SK-N-SH (cell line): Measurements from ENCODE around the gene MB21D2. TPM values are rescaled to one million over a fixed set of nuclear protein-coding genes. Genes with fewer than 3 reads are reported as not detected.

Source experiments
- CTCF ChIA-PET: fragments of 300-600, 350-600 bp; formaldehyde crosslinking; extraction: SDS; loops from one replicate; lab custom pipeline; 2021; lab: Yijun Ruan, JAX
- POLR2A ChIA-PET: fragments of 350-600 bp; sonication (Branson Sonifier 250); formaldehyde crosslinking; extraction: SDS; loops from one replicate; lab custom pipeline; 2020; ENCODE audit warnings: antibody characterized with exemption, inconsistent platforms; lab: Yijun Ruan, JAX
- DNase-seq: peaks from one replicate; pipeline ENCODE4 v3.0.0; 2012
- H2AFZ ChIP-seq: fragments of 200-600 bp; sonication (generic); 2 replicates; pipeline ENCODE4 v1.8.1; 2016; ENCODE audit warnings: antibody characterized with exemption, mild to moderate bottlenecking, low read depth
- H3F3A ChIP-seq: fragments of 200-600 bp; sonication (generic); replicated peaks from 2 replicates; pipeline ENCODE3; 2016; ENCODE audit warnings: antibody characterized with exemption, mild to moderate bottlenecking; ENCODE audit not compliant: insufficient read depth
- H3K27ac ChIP-seq, 2 experiments: fragments of 200-500 bp in 1 of 2; fragments of 200-600 bp in 1 of 2; sonication (Bioruptor generic) in 1 of 2; sonication (generic), shearing (Covaris generic) in 1 of 2; 2 replicates each; pipeline versions ENCODE4 v1.5.1 to v1.6.1; 2014 to 2016; ENCODE audit warnings: low read depth in 2 of 2, inconsistent platforms in 1 of 2, low read length in 1 of 2, mild to moderate bottlenecking in 1 of 2, mixed read lengths in 1 of 2
- H3K27me3 ChIP-seq: fragments of 200-600 bp; sonication (generic), shearing (Covaris generic); 2 replicates; pipeline ENCODE4 v1.6.1; 2016; ENCODE audit warnings: mixed run types; ENCODE audit not compliant: insufficient read depth
- H3K36me3 ChIP-seq, 2 experiments: fragments of 200-500 bp in 1 of 2; fragments of 200-600 bp in 1 of 2; sonication (Bioruptor generic) in 1 of 2; sonication (generic) in 1 of 2; replicated peaks in 1 of 2; 2 replicates each; pipeline versions ENCODE3 to v1.5.1; 2014 to 2016; ENCODE audit warnings: low read length in 1 of 2, mild to moderate bottlenecking in 1 of 2; ENCODE audit not compliant: insufficient read depth in 2 of 2, control insufficient read depth in 1 of 2
- H3K4me1 ChIP-seq, 2 experiments: fragments of 200-500 bp in 1 of 2; fragments of 200-600 bp in 1 of 2; sonication (Bioruptor generic) in 1 of 2; sonication (generic), shearing (Covaris generic) in 1 of 2; 2 replicates each; pipeline versions ENCODE4 v1.5.1 to v1.6.1; 2014 to 2016; ENCODE audit warnings: low read depth in 1 of 2, low read length in 1 of 2, mixed run types in 1 of 2; ENCODE audit not compliant: insufficient read depth in 2 of 2, control insufficient read depth in 1 of 2
- H3K4me2 ChIP-seq: fragments of 200-600 bp; sonication (generic), shearing (Covaris generic); 2 replicates; pipeline ENCODE4 v1.6.1; 2017; ENCODE audit warnings: mixed run types
- H3K4me3 ChIP-seq, 2 experiments: fragments of 200-500 bp in 1 of 2; fragments of 200-600 bp in 1 of 2; sonication (Bioruptor generic) in 1 of 2; sonication (generic), shearing (Covaris generic) in 1 of 2; 2 replicates each; pipeline versions ENCODE4 v1.5.1 to v1.8.1; 2014 to 2016; ENCODE audit warnings: low read depth in 2 of 2, inconsistent platforms in 1 of 2, low read length in 1 of 2, mild to moderate bottlenecking in 1 of 2, mixed read lengths in 1 of 2, moderate library complexity in 1 of 2
- H3K79me2 ChIP-seq: fragments of 200-600 bp; sonication (generic); 2 replicates; pipeline ENCODE4 v1.8.1; 2017; ENCODE audit warnings: mild to moderate bottlenecking; ENCODE audit not compliant: insufficient read depth
- H3K9ac ChIP-seq: fragments of 200-600 bp; sonication (generic); 2 replicates; pipeline ENCODE4 v1.6.1; 2017; ENCODE audit warnings: mixed run types
- H3K9me2 ChIP-seq: fragments of 200-600 bp; sonication (generic); 2 replicates; pipeline ENCODE4 v1.6.1; 2017; ENCODE audit warnings: mixed run types
- H3K9me3 ChIP-seq: fragments of 200-600 bp; sonication (generic); 2 replicates; pipeline ENCODE4 v1.6.1; 2017; ENCODE audit warnings: mixed run types, mild to moderate bottlenecking, moderate library complexity
- H4K20me1 ChIP-seq: fragments of 200-600 bp; sonication (generic); 2 replicates; pipeline ENCODE4 v1.6.1; 2017; ENCODE audit warnings: mild to moderate bottlenecking, mixed run types; ENCODE audit not compliant: insufficient read depth
- EP300 ChIP-seq, 2 experiments: IDR thresholded peaks; 2 replicates each; pipeline versions ENCODE4 v1.4.0 to v1.6.1; 2012; ENCODE audit warnings: borderline replicate concordance in 1 of 2, low read depth in 1 of 2, low read length in 1 of 2
- FOSL2 ChIP-seq: IDR thresholded peaks from 2 replicates; pipeline ENCODE4 v1.4.0; 2012; ENCODE audit warnings: low read depth, mild to moderate bottlenecking, moderate library complexity, borderline replicate concordance
- GATA2 ChIP-seq: sonication (generic); formaldehyde crosslinking; IDR thresholded peaks from 2 replicates; pipeline ENCODE4 v1.5.0; 2020; ENCODE audit warnings: mild to moderate bottlenecking, missing genetic modification reagents
- POLR2AphosphoS5 ChIP-seq: IDR thresholded peaks from 2 replicates; pipeline ENCODE4 v1.6.1; 2012; ENCODE audit warnings: low read depth, low read length
- RFX5 ChIP-seq: IDR thresholded peaks from 2 replicates; pipeline ENCODE4 v1.6.1; 2012; ENCODE audit warnings: mild to moderate bottlenecking, improper control_type of control experiment, low read length
- SMC3 ChIP-seq: IDR thresholded peaks from 2 replicates; pipeline ENCODE4 v1.6.1; 2012; ENCODE audit warnings: low read depth, low read length, improper control_type of control experiment
- TCF12 ChIP-seq: IDR thresholded peaks from 2 replicates; pipeline ENCODE4 v1.4.0; 2012
- WGBS: methylation state at CpG from one replicate; pipeline ENCODE4 v1.1.6; 2017; ENCODE audit warnings: low lambda C conversion rate; 5-methylcytosine and 5-hydroxymethylcytosine counted together
- polyA plus RNA-seq, 3 experiments: library from polyadenylated mRNA; depleted of rRNA; stranded (reverse); fragments of >200 nt; gene quantifications; 2 replicates each; pipeline ENCODE4 v1.2.3, GENCODE V29; 2012
- TF ChIP-seq, protein P1 (sequence below): fragments of 150-350 bp; IDR thresholded peaks from 2 replicates; pipeline ENCODE4 v1.6.1; 2016; ENCODE audit warnings: mild to moderate bottlenecking, low read depth, low read length
- TF ChIP-seq, protein P2 (sequence below): fragments of 150-350 bp; IDR thresholded peaks from 2 replicates; pipeline ENCODE4 v1.6.1; 2017; ENCODE audit warnings: antibody characterized with exemption, low read length, low read depth, borderline replicate concordance
- TF ChIP-seq, protein P3 (sequence below): IDR thresholded peaks from 2 replicates; pipeline ENCODE4 v1.4.0; 2012; ENCODE audit warnings: low read depth, borderline replicate concordance

Gene MB21D2
- polyA plus RNA-seq, 1 of the 3 experiments (the other 2 are of a cell fraction) = 12.7 TPM

DNA sequence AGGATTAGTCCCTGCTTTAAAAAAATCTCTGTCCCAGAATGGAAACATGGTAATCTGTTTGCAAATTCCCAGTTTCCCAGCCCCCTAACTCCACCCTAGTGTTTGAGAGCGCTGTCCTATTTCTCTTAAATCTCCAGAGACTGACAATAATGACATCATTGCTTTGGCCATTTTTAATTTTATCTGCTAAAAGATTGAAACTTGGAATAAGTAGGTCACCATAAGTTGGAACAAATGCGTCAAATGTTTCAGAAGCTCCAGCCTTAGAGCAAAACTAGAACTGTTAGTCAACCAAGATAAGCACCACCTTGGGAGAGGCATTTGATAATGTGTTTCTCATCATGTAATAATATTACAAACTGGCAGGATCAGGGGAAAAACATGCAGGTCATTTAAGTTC is 25.7 kb upstream of the MB21D2 start:
- Histone ChIP-seq H2AFZ (no peak overlapping the region), H3K9me2 (no peaks in the 10 kb centered on the region), H3K4me2 (no peak overlapping the region), H3K27ac (no peak overlapping the region), H3K36me3 (no peaks in the 10 kb centered on the region), H4K20me1 (no peaks in the 10 kb centered on the region), H3K4me1 (no peaks in the 10 kb centered on the region), H3K79me2 (no peaks in the 10 kb centered on the region), H3K27me3 (no peaks in the 10 kb centered on the region), H3K4me3 (no peak overlapping the region), H3K9ac (no peak overlapping the region), H3K9me3 (no peaks in the 10 kb centered on the region), H3F3A (no peaks in the 10 kb centered on the region)
- TF ChIP-seq EP300 (IDR thresholded peaks at IDR 0.05; ENCODE audit: borderline replicate concordance in 1 of 2, low read depth in 1 of 2, low read length in 1 of 2) (no peak), FOSL2 (no peak), RFX5 (no peak), TCF12 (no peak), GATA2 (CRISPR knock-in tag) (no peak), SMC3 (no peak)
- TF ChIP-seq, protein P1, sequence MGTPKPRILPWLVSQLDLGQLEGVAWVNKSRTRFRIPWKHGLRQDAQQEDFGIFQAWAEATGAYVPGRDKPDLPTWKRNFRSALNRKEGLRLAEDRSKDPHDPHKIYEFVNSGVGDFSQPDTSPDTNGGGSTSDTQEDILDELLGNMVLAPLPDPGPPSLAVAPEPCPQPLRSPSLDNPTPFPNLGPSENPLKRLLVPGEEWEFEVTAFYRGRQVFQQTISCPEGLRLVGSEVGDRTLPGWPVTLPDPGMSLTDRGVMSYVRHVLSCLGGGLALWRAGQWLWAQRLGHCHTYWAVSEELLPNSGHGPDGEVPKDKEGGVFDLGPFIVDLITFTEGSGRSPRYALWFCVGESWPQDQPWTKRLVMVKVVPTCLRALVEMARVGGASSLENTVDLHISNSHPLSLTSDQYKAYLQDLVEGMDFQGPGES = no peak
- TF ChIP-seq, protein P2, sequence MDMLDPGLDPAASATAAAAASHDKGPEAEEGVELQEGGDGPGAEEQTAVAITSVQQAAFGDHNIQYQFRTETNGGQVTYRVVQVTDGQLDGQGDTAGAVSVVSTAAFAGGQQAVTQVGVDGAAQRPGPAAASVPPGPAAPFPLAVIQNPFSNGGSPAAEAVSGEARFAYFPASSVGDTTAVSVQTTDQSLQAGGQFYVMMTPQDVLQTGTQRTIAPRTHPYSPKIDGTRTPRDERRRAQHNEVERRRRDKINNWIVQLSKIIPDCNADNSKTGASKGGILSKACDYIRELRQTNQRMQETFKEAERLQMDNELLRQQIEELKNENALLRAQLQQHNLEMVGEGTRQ = no peak
- TF ChIP-seq, protein P3, sequence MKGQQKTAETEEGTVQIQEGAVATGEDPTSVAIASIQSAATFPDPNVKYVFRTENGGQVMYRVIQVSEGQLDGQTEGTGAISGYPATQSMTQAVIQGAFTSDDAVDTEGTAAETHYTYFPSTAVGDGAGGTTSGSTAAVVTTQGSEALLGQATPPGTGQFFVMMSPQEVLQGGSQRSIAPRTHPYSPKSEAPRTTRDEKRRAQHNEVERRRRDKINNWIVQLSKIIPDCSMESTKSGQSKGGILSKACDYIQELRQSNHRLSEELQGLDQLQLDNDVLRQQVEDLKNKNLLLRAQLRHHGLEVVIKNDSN = no peak
- DNase-seq = no peak
- WGBS = 86% methylated on average over 2 of the region's 2 CpGs
- ChIA-PET POLR2A (no interaction called here), CTCF (no interaction called here)

DNA sequence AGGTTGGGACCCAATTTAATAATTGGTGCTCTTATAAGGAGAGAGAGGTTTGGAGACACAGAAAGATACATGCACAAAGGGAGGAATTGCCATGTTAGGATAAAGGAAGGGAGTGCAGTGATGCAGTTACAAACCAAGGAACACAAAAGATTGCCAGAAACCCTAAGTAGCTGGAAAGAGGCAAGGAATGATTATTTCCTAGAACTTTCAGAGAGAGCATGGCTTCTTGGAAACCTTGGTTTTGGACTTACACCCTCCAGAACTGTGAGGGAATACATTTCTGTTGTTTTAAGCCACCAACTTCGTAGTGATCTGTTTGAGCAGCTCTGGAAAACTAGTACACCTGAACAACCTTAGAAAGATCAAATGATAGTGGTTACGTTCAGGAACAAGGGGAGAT is 25.0 kb upstream of the MB21D2 start:
- no peak for DNase-seq
- ChIA-PET CTCF (no interaction called here), POLR2A (no interaction called here)
- H3K36me3 ChIP-seq = no peaks in the 10 kb centered on the region
- TF ChIP-seq GATA2 (CRISPR knock-in tag) (no peak), POLR2AphosphoS5 (no peak)
- TF ChIP-seq, protein P3 = no peak
- H3K4me2 ChIP-seq = no peak overlapping the region
- 64% methylated on average over 2 of the region's 2 CpGs for WGBS
- H3K9me2 ChIP-seq = no peaks in the 10 kb centered on the region
- no peaks in the 10 kb centered on the region for H3F3A ChIP-seq
- H3K27ac ChIP-seq = no peak overlapping the region
- no peaks in the 10 kb centered on the region for H3K27me3 ChIP-seq
- H3K79me2 ChIP-seq = no peaks in the 10 kb centered on the region
- H3K9ac ChIP-seq = no peak overlapping the region
- H2AFZ ChIP-seq = no peak overlapping the region
- no peaks in the 10 kb centered on the region for H4K20me1 ChIP-seq
- no peaks in the 10 kb centered on the region for H3K9me3 ChIP-seq
- no peaks in the 10 kb centered on the region for H3K4me1 ChIP-seq
- H3K4me3 ChIP-seq = no peak overlapping the region
